Hepatocyte (in vitro differentiated cells): Measurements from ENCODE around the gene LARP4B. TPM values are rescaled to one million over a fixed set of nuclear protein-coding genes. Genes with fewer than 3 reads are reported as not detected.

Experiments used
- DNase-seq: peaks from one replicate; pipeline ENCODE4 v3.0.0-alpha.2; 2016; ENCODE audit warnings: low spot score
- H2AFZ ChIP-seq: fragments of 200-600 bp; sonication (generic); 2 replicates; pipeline ENCODE4 v1.6.0; 2016; ENCODE audit warnings: antibody characterized with exemption, mild to moderate bottlenecking
- H3K27ac ChIP-seq: fragments of 200-600 bp; sonication (generic); 2 replicates; pipeline ENCODE4 v1.5.1; 2016; ENCODE audit warnings: mild to moderate bottlenecking
- H3K27me3 ChIP-seq: fragments of 200-600 bp; sonication (generic); 2 replicates; pipeline ENCODE4 v1.6.1; 2016
- H3K36me3 ChIP-seq: fragments of 200-600 bp; sonication (generic); replicated peaks from 2 replicates; pipeline ENCODE4 v1.5.1; 2016; ENCODE audit warnings: low read depth; ENCODE audit not compliant: insufficient read depth
- H3K4me1 ChIP-seq: fragments of 200-600 bp; sonication (generic); 2 replicates; pipeline ENCODE4 v1.5.1; 2016; ENCODE audit warnings: mild to moderate bottlenecking, moderate library complexity; ENCODE audit not compliant: insufficient read depth
- H3K4me2 ChIP-seq: fragments of 200-600 bp; sonication (generic); 2 replicates; pipeline ENCODE4 v1.6.0; 2016
- H3K4me3 ChIP-seq: fragments of 200-600 bp; sonication (generic); 2 replicates; pipeline ENCODE4 v1.5.1; 2016; ENCODE audit warnings: mild to moderate bottlenecking
- H3K79me2 ChIP-seq: fragments of 200-600 bp; sonication (generic); 2 replicates; pipeline ENCODE4 v1.6.0; 2017; ENCODE audit warnings: mild to moderate bottlenecking
- H3K9me2 ChIP-seq: fragments of 200-600 bp; sonication (generic); replicated peaks from 2 replicates; pipeline ENCODE4 v1.6.0; 2017; ENCODE audit warnings: mild to moderate bottlenecking; ENCODE audit not compliant: insufficient read depth
- H3K9me3 ChIP-seq: fragments of 200-600 bp; sonication (generic); 2 replicates; pipeline ENCODE4 v1.5.1; 2016; ENCODE audit warnings: low read depth, mild to moderate bottlenecking
- H4K20me1 ChIP-seq: fragments of 200-600 bp; sonication (generic); 2 replicates; pipeline ENCODE4 v1.6.0; 2016; ENCODE audit warnings: mild to moderate bottlenecking; ENCODE audit not compliant: insufficient read depth, poor library complexity, severe bottlenecking
- CTCF ChIP-seq: fragments of 200-600 bp; sonication (generic); IDR thresholded peaks from 2 replicates; pipeline ENCODE4 v1.5.1; 2016; ENCODE audit warnings: antibody characterized with exemption, mild to moderate bottlenecking; ENCODE audit not compliant: poor library complexity
- EZH2 ChIP-seq: fragments of 200-600 bp; sonication (generic); IDR thresholded peaks from 2 replicates; pipeline ENCODE4 v1.6.1; 2016; ENCODE audit warnings: antibody characterized with exemption, mild to moderate bottlenecking, borderline replicate concordance
- EZH2phosphoT487 ChIP-seq: fragments of 200-600 bp; sonication (generic); IDR thresholded peaks from one replicate; pipeline ENCODE4 v1.6.1; 2018; ENCODE audit warnings: antibody characterized with exemption, mild to moderate bottlenecking, low read depth, moderate library complexity; ENCODE audit not compliant: unreplicated experiment, severe bottlenecking
- WGBS: methylation state at CpG from one replicate; pipeline ENCODE4 v1.1.6; 2016; ENCODE audit warnings: low lambda C conversion rate; ENCODE audit errors: missing lambda C conversion rate; 5-methylcytosine and 5-hydroxymethylcytosine counted together
- polyA plus RNA-seq: library from polyadenylated mRNA; unstranded; fragments of >200 nt; fragmentation: Nextera tagmentation; extraction: Ambion mirVana; gene quantifications from 2 replicates; pipeline ENCODE4 v1.2.1, GENCODE V29; 2016
- total RNA-seq: library from RNA; depleted of rRNA; stranded (reverse); fragments of >200 nt; gene quantifications from 2 replicates; pipeline ENCODE4 v1.2.3, GENCODE V29; 2014

LARP4B gene
- total and polyA plus RNA-seq, 2 experiments from 2014 or later = 28.4 to 43.4 TPM

- DNase-seq = no peak
- Histone ChIP-seq H4K20me1 (peaks cover 37% of the 10 kb centered on the region), H3K79me2 (peaks cover 98% of the 10 kb centered on the region), H2AFZ (no peak overlapping the region), H3K4me2 (no peak overlapping the region), H3K27me3 (no peaks in the 10 kb centered on the region), H3K27ac (no peak overlapping the region), H3K36me3 (no peaks in the 10 kb centered on the region), H3K4me3 (no peak overlapping the region), H3K9me2 (no peaks in the 10 kb centered on the region), H3K4me1 (peaks cover 5% of the 10 kb centered on the region), H3K9me3 (no peaks in the 10 kb centered on the region)
- TF ChIP-seq EZH2 (no peak), CTCF (no peak), EZH2phosphoT487 (no peak)
- WGBS = 69% methylated on average over 3 of the region's 3 CpGs
Measured at GRCh38 chr10:905503-905902, 26.0 kb downstream of the LARP4B start.

GRCh38 chr10:904403-904802 is 27.1 kb downstream of the LARP4B start:
- H3K27ac ChIP-seq = no peak overlapping the region
- no peaks in the 10 kb centered on the region for H3K9me3 ChIP-seq
- peaks cover 97% of the 10 kb centered on the region for H3K79me2 ChIP-seq
- H3K4me1 ChIP-seq = no peaks in the 10 kb centered on the region
- H3K4me3 ChIP-seq = no peak overlapping the region
- 98% methylated on average over 5 of the region's 5 CpGs for WGBS
- H3K4me2 ChIP-seq = no peak overlapping the region
- no peaks in the 10 kb centered on the region for H3K27me3 ChIP-seq
- DNase-seq = no peak
- H3K9me2 ChIP-seq = no peaks in the 10 kb centered on the region
- H2AFZ ChIP-seq = no peak overlapping the region
- H3K36me3 ChIP-seq = no peaks in the 10 kb centered on the region
- TF ChIP-seq EZH2phosphoT487 = no peak
- TF ChIP-seq CTCF = no peak
- no peak for TF ChIP-seq EZH2
- peaks cover 33% of the 10 kb centered on the region for H4K20me1 ChIP-seq

- H3K9me3 ChIP-seq = no peaks in the 10 kb centered on the region
- H3K4me3 ChIP-seq = no peak overlapping the region
- no peak overlapping the region for H2AFZ ChIP-seq
- no peaks in the 10 kb centered on the region for H3K27me3 ChIP-seq
- WGBS = 97% methylated on average over 2 of the region's 2 CpGs
- no peak overlapping the region for H3K27ac ChIP-seq
- peaks cover 97% of the 10 kb centered on the region for H3K79me2 ChIP-seq
- peaks cover 42% of the 10 kb centered on the region for H4K20me1 ChIP-seq
- no peaks in the 10 kb centered on the region for H3K36me3 ChIP-seq
- TF ChIP-seq EZH2 (no peak), CTCF (no peak), EZH2phosphoT487 (no peak)
- no peaks in the 10 kb centered on the region for H3K4me1 ChIP-seq
- no peaks in the 10 kb centered on the region for H3K9me2 ChIP-seq
- no peak overlapping the region for H3K4me2 ChIP-seq
- no peak for DNase-seq
Measured at GRCh38 chr10:898141-898540, 33.4 kb downstream of the LARP4B start.

- DNase-seq = no peak
- peaks cover 96% of the 10 kb centered on the region for H3K79me2 ChIP-seq
- H3K9me3 ChIP-seq = no peaks in the 10 kb centered on the region
- WGBS = 89% methylated on average over 2 of the region's 2 CpGs
- H3K9me2 ChIP-seq = no peaks in the 10 kb centered on the region
- no peak overlapping the region for H2AFZ ChIP-seq
- no peaks in the 10 kb centered on the region for H3K4me1 ChIP-seq
- no peak overlapping the region for H3K4me3 ChIP-seq
- H4K20me1 ChIP-seq = peaks cover 44% of the 10 kb centered on the region
- no peaks in the 10 kb centered on the region for H3K27me3 ChIP-seq
- no peak overlapping the region for H3K4me2 ChIP-seq
- H3K36me3 ChIP-seq = no peaks in the 10 kb centered on the region
- H3K27ac ChIP-seq = no peak overlapping the region
- no peak for TF ChIP-seq EZH2phosphoT487
- no peak for TF ChIP-seq EZH2
Measured at GRCh38 chr10:896982-897381, 34.5 kb downstream of the LARP4B start.
